Prostate gland (tissue), 2 donors: ENCODE results near the gene DPYD.

Source experiments
- CTCF ChIP-seq, 4 experiments: fragments of 200-600 bp in 2 of 4; fragments of 450-650 bp in 2 of 4; sonication (generic) in 2 of 4; IDR thresholded peaks; 1 replicate in 3 of 4; 2 replicates in 1 of 4; pipeline ENCODE4 v1.5.1; 2016 to 2019; ENCODE audit warnings: antibody characterized with exemption in 4 of 4, mild to moderate bottlenecking in 2 of 4, moderate library complexity in 2 of 4
- POLR2AphosphoS5 ChIP-seq: sonication (generic); formaldehyde crosslinking; IDR thresholded peaks from one replicate; pipeline ENCODE4 v1.6.1; 2017; ENCODE audit warnings: antibody characterized with exemption

- no peak for TF ChIP-seq CTCF (IDR thresholded peaks at IDR 0.05)
- no peak for TF ChIP-seq POLR2AphosphoS5
Observed at GRCh38 chr1:97073936-97074335, 846.9 kb downstream of the DPYD start.
